Measurements from ENCODE around the gene APOH.

APOH gene

GRCh38 chr17:66250686-66251085 lies 21.5 kb upstream of the APOH start:
- Histone ChIP-seq H3K4me3 (ENCODE audit: low read depth in 1 of 2, low read length in 1 of 2) (no peak overlapping the region), H3K4me1 (ENCODE audit: control insufficient read depth in 1 of 2, insufficient read depth in 1 of 2, low read depth in 1 of 2, low read length in 1 of 2) (no peaks in the 10 kb centered on the region), H3K27me3 (peaks cover 14% of the 10 kb centered on the region), H3K9me3 (no peaks in the 10 kb centered on the region), H3K27ac (no peak overlapping the region), H3K36me3 (no peaks in the 10 kb centered on the region)
- no peak for TF ChIP-seq CTCF (IDR thresholded peaks at IDR 0.05)

- no peaks in the 10 kb centered on the region for H3K4me1 ChIP-seq (ENCODE audit: control insufficient read depth in 1 of 2, insufficient read depth in 1 of 2, low read depth in 1 of 2, low read length in 1 of 2)
- H3K36me3 ChIP-seq = no peaks in the 10 kb centered on the region
- TF ChIP-seq CTCF (IDR thresholded peaks at IDR 0.05) = no peak
- H3K27ac ChIP-seq = no peak overlapping the region
- H3K27me3 ChIP-seq = peaks cover 34% of the 10 kb centered on the region
- H3K9me3 ChIP-seq = no peaks in the 10 kb centered on the region
- no peak overlapping the region for H3K4me3 ChIP-seq (ENCODE audit: low read depth in 1 of 2, low read length in 1 of 2)
Measured at GRCh38 chr17:66248285-66248684, 19.1 kb upstream of the APOH start.

GRCh38 chr17:66241839-66242238 lies 12.6 kb upstream of the APOH start:
- Histone ChIP-seq H3K4me1 (ENCODE audit: control insufficient read depth in 1 of 2, insufficient read depth in 1 of 2, low read depth in 1 of 2, low read length in 1 of 2) (no peaks in the 10 kb centered on the region), H3K36me3 (no peaks in the 10 kb centered on the region), H3K9me3 (no peaks in the 10 kb centered on the region), H3K27ac (no peak overlapping the region), H3K27me3 (peaks cover 29% of the 10 kb centered on the region), H3K4me3 (ENCODE audit: low read depth in 1 of 2, low read length in 1 of 2) (no peak overlapping the region)
- no peak for TF ChIP-seq CTCF (IDR thresholded peaks at IDR 0.05)

- Histone ChIP-seq H3K9me3 (no peaks in the 10 kb centered on the region), H3K36me3 (no peaks in the 10 kb centered on the region), H3K27ac (no peak overlapping the region), H3K4me3 (ENCODE audit: low read depth in 1 of 2, low read length in 1 of 2) (no peak overlapping the region), H3K27me3 (peaks cover 29% of the 10 kb centered on the region), H3K4me1 (ENCODE audit: control insufficient read depth in 1 of 2, insufficient read depth in 1 of 2, low read depth in 1 of 2, low read length in 1 of 2) (no peaks in the 10 kb centered on the region)
- TF ChIP-seq CTCF (IDR thresholded peaks at IDR 0.05) = no peak
Measured at GRCh38 chr17:66240630-66241029, 11.4 kb upstream of the APOH start.

- Histone ChIP-seq H3K27ac (no peak overlapping the region), H3K27me3 (peaks cover 24% of the 10 kb centered on the region), H3K4me1 (ENCODE audit: control insufficient read depth in 1 of 2, insufficient read depth in 1 of 2, low read depth in 1 of 2, low read length in 1 of 2) (no peaks in the 10 kb centered on the region), H3K9me3 (no peaks in the 10 kb centered on the region), H3K36me3 (no peaks in the 10 kb centered on the region), H3K4me3 (ENCODE audit: low read depth in 1 of 2, low read length in 1 of 2) (no peak overlapping the region)
- TF ChIP-seq CTCF (IDR thresholded peaks at IDR 0.05) = no peak
Measured at GRCh38 chr17:66240013-66240412, 10.8 kb upstream of the APOH start.
